HepG2 (cell line): ENCODE results near the gene ZNF628. TPM values are rescaled to one million over a fixed set of nuclear protein-coding genes. Genes with fewer than 3 reads are reported as not detected.
A peak's percentile ranks its signal among the peaks of the same experiment; 100 is the strongest.

Source experiments
- ATAC-seq: fragments of 200-7000 bp; cut with Tn5 transposase; 3 replicates; pipeline ENCODE4 v1.9.1; 2020; ENCODE audit warnings: mild to moderate bottlenecking, moderate library complexity
- BruUV-seq: library from RNA; stranded (reverse); fragments of 400-500 nt; replicated peaks from 2 replicates; lab custom pipeline; 2021; lab: Mats Ljungman, UMichigan
- CTCF ChIA-PET: fragments of 300-600 bp; formaldehyde crosslinking; extraction: SDS; loops from one replicate; lab custom pipeline; 2021; ENCODE audit warnings: low total read pairs, inconsistent platforms, low intra/inter-chr PET ratio; lab: Yijun Ruan, JAX
- POLR2A ChIA-PET: fragments of 350-600 bp; sonication (Branson Sonifier 250); formaldehyde crosslinking; loops from one replicate; lab custom pipeline; 2020; ENCODE audit warnings: antibody characterized with exemption, inconsistent platforms; lab: Yijun Ruan, JAX
- DNase-seq: peaks from one replicate; pipeline ENCODE4 v3.0.0-alpha.2; 2015; ENCODE audit warnings: low spot score
- FAIRE-seq: peaks from 3 replicates; lab custom pipeline; 2011; peaks lifted over from hg19 to GRCh38; lab: Jason Lieb, UNC
- H2AFZ ChIP-seq: one replicate; pipeline ENCODE4 v1.6.1; 2011; ENCODE audit warnings: low read length, inconsistent platforms
- H3K27ac ChIP-seq: fragments of 300-600 bp; 3 replicates; pipeline ENCODE4 v1.8.0; 2011; ENCODE audit warnings: mixed run types, mild to moderate bottlenecking, mixed read lengths, low read length, inconsistent platforms; ENCODE audit not compliant: insufficient read depth; ENCODE audit errors: extremely low read length
- H3K27me3 ChIP-seq, 2 experiments: fragments of 200-600 bp in 1 of 2; 2 replicates in 1 of 2; 3 replicates in 1 of 2; pipeline versions ENCODE4 v1.6.0 to v1.8.0; 2011; ENCODE audit warnings: low read length in 2 of 2, mild to moderate bottlenecking in 2 of 2, moderate library complexity in 2 of 2, inconsistent platforms in 1 of 2; ENCODE audit not compliant: insufficient read depth in 2 of 2, control insufficient read depth in 1 of 2
- H3K36me3 ChIP-seq, 2 experiments: fragments of 200-600 bp in 1 of 2; replicated peaks in 1 of 2; 2 replicates in 1 of 2; 3 replicates in 1 of 2; pipeline versions ENCODE4 v1.5.1 to v1.8.0; 2011; ENCODE audit warnings: low read length in 2 of 2, inconsistent platforms in 1 of 2; ENCODE audit not compliant: insufficient read depth in 2 of 2, control insufficient read depth in 1 of 2
- H3K4me1 ChIP-seq: 2 replicates; pipeline ENCODE4 v1.5.1; 2012; ENCODE audit warnings: low read length, inconsistent platforms; ENCODE audit not compliant: insufficient read depth
- H3K4me2 ChIP-seq: 2 replicates; pipeline ENCODE4 v1.6.0; 2011; ENCODE audit warnings: low read depth, low read length, inconsistent platforms
- H3K4me3 ChIP-seq, 3 experiments: fragments of 200-600 bp in 1 of 3; sonication (generic), shearing (Covaris generic) in 1 of 3; replicated peaks in 1 of 3; 2 replicates each; pipeline ENCODE4 v1.5.1; 2011 to 2016; ENCODE audit warnings: low read length in 3 of 3, inconsistent platforms in 2 of 3, low read depth in 2 of 3, mild to moderate bottlenecking in 2 of 3, control low read depth in 1 of 3, mixed read lengths in 1 of 3; ENCODE audit not compliant: insufficient read depth in 1 of 3
- H3K79me2 ChIP-seq: one replicate; pipeline ENCODE4 v1.6.1; 2011; ENCODE audit warnings: low read length, inconsistent platforms; ENCODE audit not compliant: insufficient read depth
- H3K9ac ChIP-seq: 2 replicates; pipeline ENCODE4 v1.6.0; 2011; ENCODE audit warnings: mild to moderate bottlenecking, low read depth, low read length, inconsistent platforms; ENCODE audit not compliant: insufficient read depth
- H3K9me3 ChIP-seq: 2 replicates; pipeline ENCODE4 v1.5.1; 2012; ENCODE audit warnings: mild to moderate bottlenecking, low read length
- H4K20me1 ChIP-seq: 2 replicates; pipeline ENCODE4 v1.6.0; 2011; ENCODE audit warnings: inconsistent platforms, mild to moderate bottlenecking, low read length, moderate library complexity; ENCODE audit not compliant: insufficient read depth
- GTF3A ChIP-seq: sonication (generic); formaldehyde crosslinking; conservative IDR thresholded peaks from 2 replicates; pipeline ENCODE4 v1.4.0; 2020; ENCODE audit warnings: mild to moderate bottlenecking, missing genetic modification reagents
- MED1 ChIP-seq: sonication (generic); formaldehyde crosslinking; IDR thresholded peaks from 2 replicates; pipeline ENCODE4 v1.4.0; 2020; ENCODE audit warnings: missing genetic modification reagents
- MED13 ChIP-seq: sonication (generic); formaldehyde crosslinking; IDR thresholded peaks from 2 replicates; pipeline ENCODE4 v1.5.0; 2020; ENCODE audit warnings: missing genetic modification reagents
- RELA ChIP-seq: sonication (generic); formaldehyde crosslinking; IDR thresholded peaks from 2 replicates; pipeline ENCODE4 v1.4.0; 2020; ENCODE audit warnings: missing genetic modification reagents
- STAG1 ChIP-seq: sonication (generic); formaldehyde crosslinking; IDR thresholded peaks from 2 replicates; pipeline ENCODE4 v1.4.0; 2020; ENCODE audit warnings: missing genetic modification reagents
- ZBTB4 ChIP-seq: sonication (generic); formaldehyde crosslinking; IDR thresholded peaks from 2 replicates; pipeline ENCODE4 v1.4.0; 2020; ENCODE audit warnings: missing genetic modification reagents, mild to moderate bottlenecking, borderline replicate concordance
- ZNF331 ChIP-seq: sonication (generic); formaldehyde crosslinking; IDR thresholded peaks from 2 replicates; pipeline ENCODE4 v1.4.0; 2020; ENCODE audit warnings: missing genetic modification reagents
- WGBS: methylation state at CpG from one replicate; pipeline ENCODE4 v1.1.6; 2017; ENCODE audit warnings: low lambda C conversion rate; 5-methylcytosine and 5-hydroxymethylcytosine counted together
- in situ Hi-C: cut with HindIII; loops from 2 replicates; pipeline ENCODE4 v1.10.0; 2017; ENCODE audit warnings: low pct_unique_long_range_greater_than_20kb; ENCODE audit not compliant: extremely low pct_ligation_motif_present
- intact Hi-C: fragments of 100-400 bp; cut with micrococcal nuclease; formaldehyde crosslinking; loops from one replicate; pipeline ENCODE4 v1.10.0; 2022; ENCODE audit not compliant: unreplicated experiment
- polyA plus RNA-seq, 8 experiments: library from polyadenylated mRNA; depleted of rRNA in 3 of 8; stranded (reverse) in 7 of 8; unstranded in 1 of 8; fragments of >200 nt; fragmentation: Illumina TruSeq in 4 of 8; extraction: Trizol in 4 of 8; gene quantifications; 2 replicates each; pipeline versions ENCODE4 v1.2.1 to v1.2.3, GENCODE V29; 2011 to 2016; ENCODE audit warnings: low read depth in 4 of 8, missing spikeins in 1 of 8, mixed read lengths in 1 of 8; ENCODE audit not compliant: insufficient read depth in 1 of 8
- total RNA-seq, 5 experiments: library from RNA; depleted of rRNA; stranded (reverse); fragments of >200 nt; fragmentation: Illumina TruSeq; extraction: Trizol; gene quantifications; 2 replicates each; pipeline ENCODE4 v1.2.3, GENCODE V29; 2016; ENCODE audit warnings: low read depth in 1 of 5
- TF ChIP-seq, protein P1 (sequence below): sonication (generic); formaldehyde crosslinking; IDR thresholded peaks from 2 replicates; pipeline ENCODE4 v1.8.0; 2022; ENCODE audit warnings: missing genetic modification reagents, mild to moderate bottlenecking, inconsistent platforms, borderline replicate concordance

ZNF628 gene
- total and polyA plus RNA-seq, 2 of the 13 experiments (the other 11 are each of a cell fraction or from before 2014, with no cell fraction given), result 0.54 to 1.2 TPM

DNA sequence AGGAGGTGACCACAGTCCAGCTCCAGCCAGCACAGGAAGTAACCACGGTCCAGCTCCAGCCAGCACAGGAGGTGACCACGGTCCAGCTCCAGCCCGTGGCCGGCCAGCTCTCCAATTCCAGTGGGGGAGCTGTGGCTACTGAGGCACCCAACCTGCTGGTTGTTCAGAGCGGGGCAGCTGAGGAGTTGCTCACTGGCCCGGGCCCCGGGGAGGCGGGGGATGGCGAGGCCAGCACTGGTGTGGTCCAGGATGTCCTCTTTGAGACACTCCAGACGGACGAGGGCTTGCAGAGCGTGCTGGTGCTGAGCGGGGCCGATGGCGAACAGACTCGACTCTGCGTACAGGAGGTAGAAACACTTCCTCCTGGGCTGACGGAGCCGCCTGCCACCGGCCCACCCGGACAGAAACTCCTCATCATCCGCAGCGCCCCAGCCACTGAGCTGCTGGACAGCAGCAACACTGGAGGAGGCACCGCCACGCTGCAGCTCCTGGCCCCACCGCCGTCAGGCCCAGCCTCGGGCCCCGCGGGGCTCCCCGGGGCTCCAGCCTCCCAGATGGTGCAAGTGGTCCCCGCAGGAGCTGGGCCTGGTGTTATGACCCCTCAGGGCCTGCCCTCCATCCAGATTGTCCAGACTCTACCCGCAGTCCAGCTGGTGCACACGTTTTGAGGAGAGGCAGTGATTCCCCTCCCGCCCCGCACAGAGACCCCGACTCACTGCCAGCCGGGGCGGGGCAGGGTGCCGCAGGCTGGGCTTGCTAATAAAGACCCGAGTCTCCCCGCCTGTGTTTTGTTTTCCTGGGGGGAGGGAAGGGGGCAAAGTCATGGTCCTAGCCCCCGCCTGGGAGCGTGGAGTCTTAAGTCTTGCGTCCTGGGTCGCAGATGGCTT, 7.5 kb downstream of the ZNF628 start:
- intact Hi-C loops (no loop called here), in situ Hi-C loops (no loop called here)
- no TSS peak for BruUV-seq
- Histone ChIP-seq H3K4me2 (0 out of 2 replicates have a peak overlapping the region, but pooled peaks have one; percentile 91), H3K4me1 (peaks cover 33% of the 10 kb centered on the region), H3K4me3 (peak overlapping the region in 1 of 3 experiments; percentile 79; a peak in 1 of 6 replicates), H3K36me3 (no peaks in the 10 kb centered on the region), H2AFZ (no peak overlapping the region), H3K9me3 (no peaks in the 10 kb centered on the region), H3K79me2 (no peaks in the 10 kb centered on the region)
- POLR2A ChIA-PET, result interaction anchor here (1.3 to 4.3 kb wide), 4 partner anchors 7 to 69 kb away, joined by 3 to 44 read pairs (median 4); partner anchors contain the start of genes ISOC2 and ZNF628
- no peak for DNase-seq
- TF ChIP-seq ZBTB4 (CRISPR knock-in tag) (no peak), ZNF331 (CRISPR knock-in tag) (no peak), STAG1 (CRISPR knock-in tag) (no peak), MED13 (CRISPR knock-in tag) (no peak), RELA (CRISPR knock-in tag) (no peak), MED1 (CRISPR knock-in tag) (no peak), GTF3A (CRISPR knock-in tag) (no peak)
- TF ChIP-seq, protein P1, sequence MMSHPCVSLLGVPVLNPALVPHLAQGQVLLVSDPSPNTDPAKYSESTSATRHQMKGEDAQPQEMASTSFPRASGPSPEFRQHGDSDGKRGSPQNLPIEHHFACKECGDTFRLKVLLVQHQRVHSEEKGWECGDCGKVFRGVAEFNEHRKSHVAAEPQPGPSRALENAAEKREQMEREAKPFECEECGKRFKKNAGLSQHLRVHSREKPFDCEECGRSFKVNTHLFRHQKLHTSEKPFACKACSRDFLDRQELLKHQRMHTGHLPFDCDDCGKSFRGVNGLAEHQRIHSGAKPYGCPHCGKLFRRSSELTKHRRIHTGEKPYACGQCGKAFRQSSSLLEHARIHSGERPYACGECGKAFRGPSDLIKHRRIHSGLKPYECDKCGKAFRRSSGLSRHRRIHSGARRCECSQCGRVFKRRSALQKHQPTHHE (CRISPR knock-in tag), result no peak
- TF ChIP-seq, all 625 proteins: peak for 0
- Histone ChIP-seq H3K9ac (no peak overlapping the region), H4K20me1 (no peaks in the 10 kb centered on the region), H3K27me3 (peaks cover 0 to 1% of the 10 kb centered on the region in 2 experiments; a peak in 1 of 5 replicates), H3K27ac (no peak overlapping the region)
- FAIRE-seq (no peak), ATAC-seq (no peak)
- WGBS, result 96% methylated on average over 24 of the region's 46 CpGs
- CTCF ChIA-PET, result no interaction called here
